Hypothalamus (tissue), 51 donors: ENCODE data around the gene FADS1.

Experiments
- DNase-seq, 51 donors: peaks; one replicate each; lab custom pipeline; 2025; lab: John Stamatoyannopoulos, UW

Gene FADS1

DNA sequence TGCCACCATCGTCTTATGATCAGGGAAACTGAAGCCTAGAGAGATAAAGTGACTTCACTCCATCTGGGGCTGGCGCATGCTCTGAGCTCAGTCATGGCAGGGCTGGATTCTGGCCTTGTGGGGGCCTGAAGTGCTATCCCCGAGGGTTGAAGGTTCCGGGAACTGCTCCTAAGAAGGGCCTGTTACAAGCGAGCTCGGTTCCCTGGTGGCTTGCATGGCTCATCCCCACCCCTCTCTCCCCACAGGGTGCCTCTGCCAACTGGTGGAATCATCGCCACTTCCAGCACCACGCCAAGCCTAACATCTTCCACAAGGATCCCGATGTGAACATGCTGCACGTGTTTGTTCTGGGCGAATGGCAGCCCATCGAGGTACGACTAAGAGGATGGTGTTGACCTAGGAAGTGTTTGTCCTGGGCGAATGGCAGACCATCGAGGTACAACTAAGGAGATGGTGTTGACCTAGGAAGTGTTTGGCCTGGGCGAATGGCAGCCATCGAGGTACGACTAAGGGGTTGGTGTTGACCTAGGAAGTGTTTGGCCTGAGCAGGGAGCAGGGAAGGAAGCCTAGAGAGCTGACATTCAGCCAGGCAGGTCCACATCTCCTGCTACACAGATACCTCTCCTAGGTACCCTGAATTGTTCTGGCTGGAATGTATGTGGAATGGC, 31.2 kb upstream of the FADS1 start:
- DNase-seq = no peak

GRCh38 chr11:61846362-61847020, 29.7 kb upstream of the FADS1 start:
- DNase-seq = no peak

DNA sequence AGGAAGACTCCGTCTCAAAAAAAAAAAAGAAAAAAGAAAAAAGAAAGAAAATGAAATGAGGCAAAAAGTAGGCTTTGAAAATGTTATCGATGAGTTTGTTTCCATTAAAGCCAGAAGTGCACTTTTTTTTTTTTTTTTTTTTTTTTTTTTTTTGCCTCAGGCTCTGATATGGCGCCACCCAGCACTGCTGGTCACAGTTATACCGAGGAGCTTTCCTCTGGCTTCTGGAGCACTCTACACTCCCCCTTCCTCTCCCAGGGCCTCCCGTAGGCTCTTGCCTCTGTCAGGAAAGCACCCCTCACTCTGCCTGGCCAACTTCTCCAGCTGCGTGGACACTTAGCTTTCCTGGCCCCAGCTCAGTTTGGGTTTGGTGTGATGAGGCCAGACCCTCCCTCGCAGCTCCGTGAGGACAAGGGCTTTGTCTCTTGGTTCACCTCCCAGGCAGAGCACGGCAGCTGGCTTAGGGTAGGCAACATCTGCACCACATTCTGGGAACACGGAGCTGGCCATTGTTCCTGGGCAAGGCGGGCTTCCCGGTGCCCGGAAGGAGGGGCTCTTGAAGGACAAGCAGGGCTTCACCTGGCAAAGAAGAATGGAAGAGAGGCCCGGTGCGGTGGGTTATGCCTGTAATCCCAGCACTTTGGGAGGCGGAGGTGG, 28.2 kb upstream of the FADS1 start:
- no peak for DNase-seq

DNA sequence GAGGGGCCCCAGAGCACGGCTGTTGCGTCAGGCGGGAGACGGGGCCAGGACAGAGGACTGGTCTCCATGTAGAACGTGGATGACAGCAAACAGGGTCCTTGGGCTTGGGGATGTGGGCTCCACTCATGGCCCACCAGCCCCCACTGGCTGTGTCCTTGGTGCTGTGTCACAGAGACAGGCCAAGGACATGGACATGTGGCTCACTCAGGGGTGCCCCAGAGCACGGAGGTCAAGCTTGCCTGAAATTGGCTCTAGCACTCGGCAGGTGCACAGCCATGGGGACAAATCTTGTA, 25.7 kb upstream of the FADS1 start:
- no peak for DNase-seq

DNA sequence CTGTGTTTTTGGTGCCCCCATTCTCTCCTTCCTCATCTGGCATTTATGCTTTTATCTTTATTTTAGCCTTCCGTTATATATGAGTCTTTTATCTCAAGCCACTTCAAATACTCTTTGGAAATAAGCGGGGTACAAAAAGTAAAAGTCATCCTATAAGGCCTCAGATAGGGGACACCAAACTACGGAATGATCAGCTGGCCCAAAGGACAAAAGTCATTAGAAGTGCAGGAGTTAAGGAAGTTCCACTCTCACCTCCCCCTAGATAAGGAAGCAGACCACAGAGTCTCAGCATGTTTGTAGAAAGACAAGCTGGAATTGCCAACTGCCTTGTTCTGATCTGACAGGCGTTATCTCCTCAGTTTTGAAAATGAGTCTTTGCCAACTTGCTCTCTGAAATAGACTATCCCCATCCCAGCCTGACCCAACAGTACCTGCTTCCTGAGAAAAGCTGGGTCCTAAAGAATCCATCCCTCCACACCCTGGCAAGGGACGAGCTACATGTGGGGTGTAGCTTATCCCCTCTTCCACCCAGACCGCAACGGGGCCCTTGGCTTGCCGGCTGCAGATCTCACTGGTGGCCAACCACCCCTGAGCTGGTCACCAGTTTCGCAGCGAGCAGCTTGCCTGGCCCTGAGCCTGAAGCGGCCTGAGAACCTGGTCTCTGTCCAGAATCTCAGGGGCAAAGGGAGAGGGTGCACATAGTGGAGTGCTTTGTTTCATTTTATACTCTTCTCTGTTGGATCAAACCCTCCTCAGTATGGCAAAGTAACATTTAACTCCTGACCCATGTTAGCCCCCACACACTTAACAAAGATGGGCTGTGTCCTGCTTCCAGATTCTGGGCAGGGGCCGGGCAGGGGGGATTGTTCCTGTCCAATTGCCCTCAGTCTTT, 25.1 kb upstream of the FADS1 start:
- peak in 30 of 51 donors; percentile 14 to 76 (median 44) for DNase-seq

GRCh38 chr11:61840371-61840770, 23.6 kb upstream of the FADS1 start:
- DNase-seq = no peak

- DNase-seq = no peak
These were observed 22.9 kb upstream of the FADS1 start for GRCh38 chr11:61839742-61840141.

- DNase-seq = no peak
These were observed 22.1 kb upstream of the FADS1 start for GRCh38 chr11:61838921-61839320.

DNA sequence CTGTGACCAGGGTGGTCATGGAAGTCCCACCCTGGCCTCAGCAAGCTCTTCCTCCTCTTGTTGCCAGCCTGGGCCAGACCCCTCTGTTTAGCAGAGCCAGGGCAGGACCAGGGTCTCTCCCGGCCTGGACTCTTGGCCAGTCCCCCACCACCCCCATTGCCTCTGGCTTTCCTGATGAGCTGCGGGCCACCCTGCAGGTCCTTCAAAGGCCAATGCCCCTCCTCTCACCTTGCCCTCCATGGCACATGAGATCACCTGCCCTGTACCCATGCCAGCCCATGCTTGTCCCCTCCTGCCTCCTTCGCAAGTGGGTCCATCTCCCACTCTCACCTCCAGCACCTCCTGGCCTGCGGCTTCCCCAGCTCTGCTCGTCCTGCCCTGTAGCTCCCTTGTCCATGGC, 21.7 kb upstream of the FADS1 start:
- DNase-seq = no peak

- DNase-seq = no peak
These were observed 20.7 kb upstream of the FADS1 start for GRCh38 chr11:61837411-61838005.

DNA sequence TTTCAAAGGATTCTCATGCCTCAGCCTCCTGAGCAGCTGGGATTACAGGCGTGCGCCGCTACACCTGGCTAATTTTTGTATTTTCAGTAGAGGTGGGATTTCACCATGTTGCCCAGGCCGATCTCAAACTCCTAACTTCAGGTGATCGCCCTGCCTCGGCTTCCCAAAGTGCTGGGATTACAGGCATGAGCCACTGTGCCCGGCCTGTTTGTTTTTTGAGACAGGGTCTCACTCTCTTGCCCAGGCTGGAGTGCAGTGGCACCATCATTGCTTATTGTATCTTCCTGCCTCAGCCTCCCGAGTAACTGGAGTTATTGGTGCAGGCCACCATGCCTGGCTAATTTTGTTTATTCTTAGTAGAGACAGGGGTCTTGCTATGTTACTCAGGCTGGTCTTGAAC, 19.4 kb upstream of the FADS1 start:
- no peak for DNase-seq

GRCh38 chr11:61834278-61835048, 17.7 kb upstream of the FADS1 start:
- peak in 31 of 51 donors; percentile 24 to 70 (median 48) for DNase-seq

- peak in 1 of 51 donors; percentile 35 for DNase-seq
These were observed 17.1 kb upstream of the FADS1 start for GRCh38 chr11:61833926-61834277.

- peak in 1 of 51 donors; percentile 48 for DNase-seq
These were observed 16.7 kb upstream of the FADS1 start for GRCh38 chr11:61833471-61833870.

DNA sequence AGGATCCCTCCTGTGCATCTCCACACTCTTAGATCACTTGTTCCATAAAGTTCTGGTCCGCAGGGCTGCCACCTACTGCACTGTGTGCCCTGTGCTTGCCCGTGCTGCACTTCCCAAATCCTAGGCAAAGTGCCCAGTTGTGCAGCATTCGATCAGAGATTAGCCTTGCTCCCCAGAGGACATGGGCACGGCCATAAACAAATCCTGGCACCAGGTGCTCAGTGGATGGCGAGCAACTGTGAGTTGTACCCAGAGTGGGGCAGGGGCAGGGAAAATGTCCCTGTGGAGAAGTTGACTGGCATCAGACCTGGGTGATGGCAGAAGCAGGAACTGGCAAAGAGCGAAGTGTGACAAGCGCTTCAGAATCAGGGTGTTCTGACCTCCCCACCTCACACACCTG, 16.0 kb upstream of the FADS1 start:
- DNase-seq = peak in 1 of 51 donors; percentile 9

- no peak for DNase-seq
These were observed 15.4 kb upstream of the FADS1 start for GRCh38 chr11:61832207-61832606.

- DNase-seq = no peak
These were observed 13.7 kb upstream of the FADS1 start for GRCh38 chr11:61830237-61831105.

DNA sequence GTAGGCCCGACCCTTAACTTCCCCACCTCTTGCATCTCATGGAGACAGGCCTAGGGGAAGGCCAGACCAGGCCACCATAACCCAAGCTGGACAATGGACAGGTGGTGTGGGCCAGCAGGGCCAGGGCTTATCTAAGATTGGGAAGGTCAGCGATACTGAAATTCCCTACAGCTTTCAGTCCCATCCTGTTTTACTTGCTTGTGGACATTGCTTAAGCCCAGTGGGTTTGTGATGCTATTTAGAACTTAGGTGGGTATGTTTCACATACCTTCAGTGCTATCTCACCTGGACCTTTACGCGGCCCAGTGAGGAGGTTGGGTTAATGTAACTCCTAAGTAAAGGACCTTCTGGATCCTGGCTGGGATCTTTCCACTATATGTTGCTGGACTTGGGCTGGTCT, 13.0 kb upstream of the FADS1 start:
- no peak for DNase-seq
